Right ventricle myocardium superior (tissue), 1 donor: Measurements from ENCODE around the gene GCN1. TPM values are rescaled to one million over a fixed set of nuclear protein-coding genes. Genes with fewer than 3 reads are reported as not detected.
A peak's percentile ranks its signal among the peaks of the same experiment; 100 is the strongest.
"Not testable (repeated sequence)": the region's sequence is repeated elsewhere in the genome, so short reads cannot be mapped to it uniquely, and the experiment has no call there.

Experiments
- ATAC-seq: fragments of 200-7000 bp; cut with Tn5 transposase; one replicate; pipeline ENCODE4 v1.9.1; 2020; ENCODE audit warnings: mild to moderate bottlenecking; ENCODE audit not compliant: poor library complexity
- DNase-seq: peaks from one replicate; pipeline ENCODE4 v3.0.0-alpha.2; 2020
- intact Hi-C: fragments of 100-400 bp; cut with DNase I; formaldehyde crosslinking; loops from one replicate; pipeline ENCODE4 v1.11.2; 2022
- total RNA-seq: library from RNA; stranded (reverse); fragmentation: NEBNext Ultra II Directional; extraction: Animal tissue kit (Norgen Biotek cat#: 25700); gene quantifications from one replicate; pipeline ENCODE4 v1.2.1, GENCODE V29; 2021
- donor health status: DM: no; HTN: yes; CAD: no; lungs with severe emphysema.

Gene GCN1
- total RNA-seq, 1 donor from 2014 or later = 30.5 TPM

GRCh38 chr12:120215766-120216735 lies 21.5 kb upstream of the GCN1 start:
- ATAC-seq (no peak), DNase-seq (peak; percentile 22)
- intact Hi-C loops = no loop called here

GRCh38 chr12:120215357-120215735 lies 20.8 kb upstream of the GCN1 start:
- intact Hi-C loops = no loop called here
- DNase-seq = no peak
- ATAC-seq = no peak

- no peak for ATAC-seq
- DNase-seq = peak; percentile 21
- intact Hi-C loops = no loop called here
Measured at GRCh38 chr12:120214626-120215356, 20.3 kb upstream of the GCN1 start.

GRCh38 chr12:120213758-120214157 lies 19.2 kb upstream of the GCN1 start:
- ATAC-seq = no peak
- peak; percentile 24 for DNase-seq
- intact Hi-C loops = no loop called here

GRCh38 chr12:120213182-120213581 lies 18.7 kb upstream of the GCN1 start:
- DNase-seq = peak; percentile 10
- intact Hi-C loops, ATAC-seq: not testable (repeated sequence)

- DNase-seq (no peak), ATAC-seq (no peak)
- intact Hi-C loops = no loop called here
Measured at GRCh38 chr12:120212301-120212700, 17.8 kb upstream of the GCN1 start.

GRCh38 chr12:120211904-120212283 lies 17.4 kb upstream of the GCN1 start:
- ATAC-seq (no peak), DNase-seq (no peak)
- intact Hi-C loops = no loop called here

- intact Hi-C loops = no loop called here
- ATAC-seq (no peak), DNase-seq (no peak)
Measured at GRCh38 chr12:120211243-120211903, 16.9 kb upstream of the GCN1 start.

- no peak for DNase-seq
- intact Hi-C loops = no loop called here
- ATAC-seq = no peak
Measured at GRCh38 chr12:120209851-120210250, 15.3 kb upstream of the GCN1 start.

- no peak for DNase-seq
- ATAC-seq = no peak
- intact Hi-C loops = no loop called here
Measured at GRCh38 chr12:120207227-120207626, 12.7 kb upstream of the GCN1 start.

GRCh38 chr12:120206781-120207180 lies 12.3 kb upstream of the GCN1 start:
- ATAC-seq, DNase-seq, intact Hi-C loops: not testable (repeated sequence)

- ATAC-seq (no peak), DNase-seq (no peak)
- intact Hi-C loops = no loop called here
Measured at GRCh38 chr12:120206228-120206627, 11.7 kb upstream of the GCN1 start.

GRCh38 chr12:120204171-120204570 lies 9.7 kb upstream of the GCN1 start:
- DNase-seq (no peak), ATAC-seq (no peak)
- intact Hi-C loops = no loop called here

- DNase-seq (no peak), ATAC-seq (no peak)
- intact Hi-C loops = no loop called here
Measured at GRCh38 chr12:120200364-120200800, 5.9 kb upstream of the GCN1 start.

- intact Hi-C loops = no loop called here
- ATAC-seq (peak; percentile 30), DNase-seq (no peak)
Measured at GRCh38 chr12:120199595-120200306, 5.2 kb upstream of the GCN1 start.

- no peak for DNase-seq
- intact Hi-C loops = no loop called here
- ATAC-seq = no peak
Measured at GRCh38 chr12:120199025-120199424, 4.5 kb upstream of the GCN1 start.

- no peak for DNase-seq
- no peak for ATAC-seq
- intact Hi-C loops = no loop called here
Measured at GRCh38 chr12:120197542-120197887, 3.0 kb upstream of the GCN1 start.

GRCh38 chr12:120196817-120197541 lies 2.5 kb upstream of the GCN1 start:
- ATAC-seq, DNase-seq, intact Hi-C loops: not testable (repeated sequence)
